ENCODE data around the gene CADM1. TPM values are rescaled to one million over a fixed set of nuclear protein-coding genes. Genes with fewer than 3 reads are reported as not detected.

CADM1 gene
- total RNA-seq, 1 experiment from 2014 or later: 534 TPM

GRCh38 chr11:115437902-115438575 is 66.2 kb downstream of the CADM1 start:
- H3K9me3 ChIP-seq: no peaks in the 10 kb centered on the region
- no peaks in the 10 kb centered on the region for H3K36me3 ChIP-seq (ENCODE audit: control insufficient read depth, insufficient read depth, low read length)
- no peak overlapping the region for H3K4me3 Mint-ChIP-seq (ENCODE audit: unreplicated experiment)
- no peaks in the 10 kb centered on the region for H3K4me1 ChIP-seq
- no TSS peak for BruUV-seq (replicated peaks)
- ChIA-PET POLR2A (interaction anchor here (1.1 kb wide), 1 partner anchor 51 kb away, joined by 3 read pairs; no protein-coding TSS in a partner anchor), CTCF (no interaction called here)
- H3K27me3 Mint-ChIP-seq (ENCODE audit: insufficient read depth, unreplicated experiment): no peaks in the 10 kb centered on the region
- H3K4me3 ChIP-seq (ENCODE audit: low read depth, low read length): no peak overlapping the region
- H3K4me1 Mint-ChIP-seq (ENCODE audit: low read depth, unreplicated experiment): peaks cover 19% of the 10 kb centered on the region
- intact Hi-C loops (cut with micrococcal nuclease; ENCODE audit: unreplicated experiment): no loop called here
- H3K9me3 Mint-ChIP-seq (ENCODE audit: unreplicated experiment): no peaks in the 10 kb centered on the region
- H3K36me3 Mint-ChIP-seq (ENCODE audit: insufficient read depth, unreplicated experiment): peaks cover 31% of the 10 kb centered on the region
- no peak for TF ChIP-seq CTCF (IDR thresholded peaks at IDR 0.05; ENCODE audit: insufficient read depth in 1 of 2, low read depth in 1 of 2, low read length in 1 of 2, severe bottlenecking in 1 of 2, unreplicated experiment in 1 of 2)
- H3K27me3 ChIP-seq (replicated peaks; ENCODE audit: control insufficient read depth, insufficient read depth, low read length): no peaks in the 10 kb centered on the region
- no peak for DNase-seq
- H3K27ac Mint-ChIP-seq (ENCODE audit: unreplicated experiment): no peak overlapping the region

- no peak for DNase-seq
- H3K27ac Mint-ChIP-seq (ENCODE audit: unreplicated experiment): no peak overlapping the region
- H3K9me3 ChIP-seq: no peaks in the 10 kb centered on the region
- H3K4me3 ChIP-seq (ENCODE audit: low read depth, low read length): no peak overlapping the region
- H3K4me3 Mint-ChIP-seq (ENCODE audit: unreplicated experiment): no peak overlapping the region
- H3K4me1 Mint-ChIP-seq (ENCODE audit: low read depth, unreplicated experiment): peaks cover 7% of the 10 kb centered on the region
- CTCF ChIA-PET: interaction anchor here (1.3 kb wide), 1 partner anchor 74 kb away, joined by 3 read pairs; the partner anchor contains the start of gene CADM1
- intact Hi-C loops (cut with micrococcal nuclease; ENCODE audit: unreplicated experiment): no loop called here
- H3K27me3 ChIP-seq (replicated peaks; ENCODE audit: control insufficient read depth, insufficient read depth, low read length): no peaks in the 10 kb centered on the region
- H3K36me3 ChIP-seq (ENCODE audit: control insufficient read depth, insufficient read depth, low read length): no peaks in the 10 kb centered on the region; the same call in 1 of the 2 replicates
- peaks cover 18% of the 10 kb centered on the region for H3K36me3 Mint-ChIP-seq (ENCODE audit: insufficient read depth, unreplicated experiment)
- no peak for TF ChIP-seq CTCF (IDR thresholded peaks at IDR 0.05; ENCODE audit: insufficient read depth in 1 of 2, low read depth in 1 of 2, low read length in 1 of 2, severe bottlenecking in 1 of 2, unreplicated experiment in 1 of 2)
- H3K4me1 ChIP-seq: peaks cover 3% of the 10 kb centered on the region; the same call in 1 of the 2 replicates
- no peaks in the 10 kb centered on the region for H3K9me3 Mint-ChIP-seq (ENCODE audit: unreplicated experiment)
- H3K27me3 Mint-ChIP-seq (ENCODE audit: insufficient read depth, unreplicated experiment): no peaks in the 10 kb centered on the region
- POLR2A ChIA-PET: no interaction called here
- BruUV-seq (replicated peaks): no TSS peak
Measured at GRCh38 chr11:115430345-115430744, 73.9 kb downstream of the CADM1 start.

- no TSS peak for BruUV-seq (replicated peaks)
- TF ChIP-seq CTCF (IDR thresholded peaks at IDR 0.05; ENCODE audit: insufficient read depth in 1 of 2, low read depth in 1 of 2, low read length in 1 of 2, severe bottlenecking in 1 of 2, unreplicated experiment in 1 of 2): no peak
- no peaks in the 10 kb centered on the region; the same call in 1 of the 2 replicates for H3K36me3 ChIP-seq (ENCODE audit: control insufficient read depth, insufficient read depth, low read length)
- Mint-ChIP-seq H3K4me3 (ENCODE audit: unreplicated experiment) (no peak overlapping the region), H3K4me1 (ENCODE audit: low read depth, unreplicated experiment) (peaks cover 7% of the 10 kb centered on the region), H3K27me3 (ENCODE audit: insufficient read depth, unreplicated experiment) (no peaks in the 10 kb centered on the region), H3K36me3 (ENCODE audit: insufficient read depth, unreplicated experiment) (peaks cover 15% of the 10 kb centered on the region), H3K9me3 (ENCODE audit: unreplicated experiment) (no peaks in the 10 kb centered on the region), H3K27ac (ENCODE audit: unreplicated experiment) (no peak overlapping the region)
- H3K9me3 ChIP-seq: no peaks in the 10 kb centered on the region
- peaks cover 3% of the 10 kb centered on the region; the same call in 1 of the 2 replicates for H3K4me1 ChIP-seq
- POLR2A ChIA-PET: no interaction called here
- H3K27me3 ChIP-seq (replicated peaks; ENCODE audit: control insufficient read depth, insufficient read depth, low read length): no peaks in the 10 kb centered on the region
- H3K4me3 ChIP-seq (ENCODE audit: low read depth, low read length): no peak overlapping the region
- no peak for DNase-seq
- intact Hi-C loops (cut with micrococcal nuclease; ENCODE audit: unreplicated experiment): no loop called here
- CTCF ChIA-PET: no interaction called here
Measured at GRCh38 chr11:115428306-115428705, 75.9 kb downstream of the CADM1 start.

Data from Caco-2 (cell line).